ENCODE data around the gene THOP1. TPM values are rescaled to one million over a fixed set of nuclear protein-coding genes. Genes with fewer than 3 reads are reported as not detected.
A peak's percentile ranks its signal among the peaks of the same experiment; 100 is the strongest.

Gene THOP1
- total RNA-seq, 1 donor from 2014 or later, result 29.1 TPM

DNA sequence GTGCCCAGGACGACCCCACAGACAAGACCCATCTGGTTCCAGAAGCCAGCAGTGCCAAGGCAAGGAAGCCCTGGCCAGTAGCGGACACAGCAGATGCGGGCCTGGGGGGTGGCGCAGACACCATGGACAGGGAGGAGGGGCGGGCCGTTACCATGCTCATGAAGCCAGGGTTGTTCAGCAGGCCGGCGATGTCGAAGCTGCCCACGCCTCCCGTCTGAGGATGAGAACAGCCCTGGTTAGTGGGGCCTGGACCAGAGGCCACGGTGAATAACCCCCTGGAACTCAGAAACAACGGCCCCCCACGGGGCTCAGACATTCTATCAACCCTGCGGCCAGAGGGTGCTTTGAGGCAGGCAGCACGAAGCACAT is 24.0 kb upstream of the THOP1 start:
- intact Hi-C loops (cut with DNase I), result no loop called here
- ATAC-seq, result no peak
- no peak for DNase-seq (ENCODE audit: low spot score)

- intact Hi-C loops (cut with DNase I), result no loop called here
- DNase-seq (ENCODE audit: low spot score) (no peak), ATAC-seq (no peak)
These were observed 23.2 kb upstream of the THOP1 start for GRCh38 chr19:2761876-2762782.

GRCh38 chr19:2762783-2763496 is 22.4 kb upstream of the THOP1 start:
- ATAC-seq (no peak), DNase-seq (ENCODE audit: low spot score) (no peak)
- intact Hi-C loops (cut with DNase I), result no loop called here

- intact Hi-C loops (cut with DNase I), result no loop called here
- DNase-seq (ENCODE audit: low spot score), result no peak
- ATAC-seq, result no peak
These were observed 21.6 kb upstream of the THOP1 start for GRCh38 chr19:2763687-2764086.

GRCh38 chr19:2764945-2765344 is 20.4 kb upstream of the THOP1 start:
- no peak for DNase-seq (ENCODE audit: low spot score)
- intact Hi-C loops (cut with DNase I), result no loop called here
- no peak for ATAC-seq

DNA sequence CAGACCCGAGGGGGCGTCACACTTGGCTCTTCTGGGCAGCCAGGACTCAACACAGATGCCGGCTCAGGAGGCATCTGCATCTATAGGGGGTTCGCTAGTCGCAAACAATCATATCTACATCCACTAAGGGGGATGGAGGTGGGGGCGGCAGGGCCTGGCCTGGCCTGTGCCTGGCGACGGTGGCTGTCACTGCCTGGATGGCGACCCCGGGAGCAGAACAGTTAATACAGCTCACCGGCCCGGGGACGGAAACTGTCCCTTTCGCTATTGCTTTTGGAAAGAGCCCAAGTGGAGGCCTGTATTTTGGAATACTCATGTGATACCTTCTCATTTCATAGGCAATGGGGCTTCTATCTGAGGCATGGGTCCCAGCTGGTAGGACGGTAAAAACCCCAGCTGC is 19.9 kb upstream of the THOP1 start:
- DNase-seq (ENCODE audit: low spot score) (no peak), ATAC-seq (no peak)
- intact Hi-C loops (cut with DNase I), result no loop called here

GRCh38 chr19:2766594-2767372 is 18.5 kb upstream of the THOP1 start:
- no peak for DNase-seq (ENCODE audit: low spot score)
- intact Hi-C loops (cut with DNase I), result no loop called here
- ATAC-seq, result no peak

GRCh38 chr19:2767688-2768087 is 17.6 kb upstream of the THOP1 start:
- DNase-seq (ENCODE audit: low spot score) (no peak), ATAC-seq (no peak)
- intact Hi-C loops (cut with DNase I), result no loop called here

- ATAC-seq, result no peak
- DNase-seq (ENCODE audit: low spot score), result no peak
- intact Hi-C loops (cut with DNase I), result no loop called here
These were observed 16.8 kb upstream of the THOP1 start for GRCh38 chr19:2768365-2769132.

DNA sequence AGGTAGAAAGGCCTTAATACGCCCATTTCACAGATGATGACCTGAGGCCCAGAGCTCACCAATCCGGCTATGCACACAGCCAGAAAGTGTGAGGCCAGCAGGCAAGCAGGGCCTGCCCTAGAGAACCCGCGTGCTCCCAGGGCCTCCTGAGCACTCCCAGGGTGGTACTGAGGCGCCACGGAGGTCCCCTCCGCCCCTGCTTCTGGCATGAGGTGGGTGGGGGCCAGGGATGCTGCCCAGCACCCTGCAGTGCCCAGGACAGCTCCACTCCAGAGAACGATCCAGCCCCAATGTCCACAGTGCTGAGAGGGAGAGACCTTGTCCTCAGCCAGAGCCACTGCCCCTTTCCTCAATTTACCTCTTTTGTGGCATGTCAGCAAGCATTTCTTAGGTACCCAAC is 16.1 kb upstream of the THOP1 start:
- DNase-seq (ENCODE audit: low spot score) (no peak), ATAC-seq (no peak)
- intact Hi-C loops (cut with DNase I), result no loop called here

DNA sequence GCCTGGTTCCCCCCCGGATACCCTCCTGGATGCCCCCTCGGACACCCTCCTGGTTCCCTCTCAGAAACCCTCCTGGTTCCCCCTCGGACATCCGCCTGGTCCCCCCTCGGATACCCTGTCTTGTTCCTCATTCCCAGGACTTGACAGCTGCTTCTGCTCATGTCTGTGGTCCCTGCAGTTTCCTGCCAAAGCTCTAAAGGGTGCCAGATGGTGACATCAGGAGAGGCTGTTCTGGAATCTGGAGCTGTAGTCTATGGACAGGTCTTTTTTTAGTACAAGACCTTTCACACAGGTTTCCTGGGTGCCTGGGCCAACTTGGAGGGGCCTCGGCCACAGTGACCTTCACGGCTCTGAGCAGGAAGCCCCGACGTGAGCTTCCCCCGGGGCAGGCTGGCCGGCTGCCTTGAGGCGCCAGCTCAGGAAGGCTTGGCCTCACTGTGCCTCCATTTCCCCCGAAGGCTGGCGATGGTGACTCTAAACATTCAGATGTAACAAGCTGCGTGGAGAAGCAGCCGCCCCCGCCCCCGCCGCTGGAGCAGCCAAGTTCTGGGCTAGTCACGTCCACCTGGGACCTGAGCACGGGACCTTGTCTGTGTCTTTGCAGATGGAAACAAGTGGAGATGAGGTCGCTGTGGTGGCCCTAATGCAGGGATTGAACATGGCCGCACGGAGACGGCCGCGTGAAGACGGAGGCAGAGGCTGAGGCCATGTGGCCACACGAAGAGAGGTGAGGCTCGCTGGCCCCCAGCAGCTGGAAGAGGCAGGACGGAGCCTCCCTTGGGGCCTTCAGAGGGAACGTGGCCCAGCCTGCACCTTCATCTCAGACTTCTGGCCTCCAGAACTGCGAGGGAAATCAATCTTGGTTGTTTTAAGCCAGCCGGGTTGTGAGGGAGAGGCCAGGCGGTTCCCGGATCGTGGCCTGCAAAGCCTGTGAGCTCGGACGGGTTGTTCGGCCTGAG is 15.0 kb upstream of the THOP1 start:
- ATAC-seq, result peak; percentile 68
- intact Hi-C loops (cut with DNase I), result no loop called here
- DNase-seq (ENCODE audit: low spot score), result no peak

DNA sequence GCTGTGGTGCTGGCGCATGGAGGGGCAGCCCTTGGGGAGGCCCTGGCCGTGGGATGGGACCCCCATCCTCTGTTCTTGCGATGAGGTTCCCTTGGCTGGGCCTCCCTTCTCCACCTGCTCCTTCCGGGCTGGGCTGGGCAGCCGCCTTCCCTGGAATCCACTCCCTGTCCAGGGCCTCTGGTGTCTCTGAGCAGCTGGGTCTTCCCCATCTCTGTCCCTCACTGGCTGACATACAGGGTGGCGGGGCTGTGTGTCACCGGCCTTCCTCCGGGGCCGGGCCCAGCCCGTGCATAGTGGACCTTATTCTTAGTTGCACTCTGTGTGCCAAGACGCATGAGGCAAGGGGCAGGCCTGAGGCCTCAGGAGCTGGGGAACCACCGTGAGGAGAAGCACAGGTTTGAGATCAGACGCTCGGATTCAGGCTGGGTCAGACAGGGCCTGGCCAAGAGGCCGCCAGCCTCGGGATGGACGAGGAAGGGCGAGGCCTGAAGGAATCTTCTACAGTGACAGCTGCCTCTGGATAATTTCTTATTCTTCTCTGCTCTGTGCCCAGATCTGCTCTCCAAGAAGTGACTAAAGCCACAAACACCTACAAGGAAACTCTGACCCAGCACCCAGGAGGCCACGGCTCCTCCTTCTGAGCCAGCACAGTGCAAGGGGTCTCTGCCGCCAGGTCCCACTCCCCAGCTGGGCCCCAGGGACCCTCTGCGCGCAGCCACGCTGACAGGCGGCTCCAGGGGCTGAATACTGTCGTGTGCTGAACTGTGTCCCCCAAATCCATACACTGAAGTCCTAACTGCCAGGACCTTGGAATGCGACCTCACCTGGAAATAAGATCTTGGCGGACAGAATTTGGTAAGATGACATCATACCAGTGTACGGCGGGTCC is 13.3 kb upstream of the THOP1 start:
- intact Hi-C loops (cut with DNase I), result no loop called here
- DNase-seq (ENCODE audit: low spot score) (no peak), ATAC-seq (no peak)

GRCh38 chr19:2774083-2774679 is 11.1 kb upstream of the THOP1 start:
- no peak for DNase-seq (ENCODE audit: low spot score)
- intact Hi-C loops (cut with DNase I), result no loop called here
- no peak for ATAC-seq

DNA sequence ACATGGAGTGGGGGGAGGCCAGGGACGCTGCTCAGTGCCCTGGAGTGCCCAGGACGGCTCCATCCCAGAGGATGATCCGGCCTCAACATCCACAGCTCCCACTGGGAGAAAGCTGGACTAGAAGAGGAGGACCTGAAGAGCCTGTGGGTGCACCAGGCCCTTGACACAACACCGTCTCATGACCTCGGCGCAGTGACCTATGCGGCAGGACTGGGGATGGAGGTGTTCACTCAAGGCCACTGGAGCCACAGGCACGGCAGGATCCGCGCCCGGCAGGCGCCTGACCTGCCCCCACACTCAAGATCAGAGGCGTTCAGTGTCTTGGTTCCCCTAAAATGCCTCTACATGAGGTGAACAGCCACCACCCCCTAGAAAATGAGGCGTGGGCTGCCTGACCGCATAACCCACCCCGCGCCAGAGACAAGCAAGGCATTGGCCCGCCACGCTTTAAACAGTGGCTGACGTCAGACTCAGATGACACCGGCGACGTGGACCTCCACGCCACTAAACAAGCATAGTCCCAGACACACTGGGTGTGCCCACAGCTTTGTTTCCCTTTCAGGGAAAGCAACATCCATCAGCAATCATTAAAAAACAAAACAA is 10.2 kb upstream of the THOP1 start:
- ATAC-seq (peak; percentile 12), DNase-seq (ENCODE audit: low spot score) (no peak)
- intact Hi-C loops (cut with DNase I), result no loop called here

- ATAC-seq (peak; percentile 62), DNase-seq (ENCODE audit: low spot score) (peak; percentile 82)
- intact Hi-C loops (cut with DNase I), result no loop called here
These were observed 9.5 kb upstream of the THOP1 start for GRCh38 chr19:2775556-2776430.
